ENCODE measurements around the gene IAH1. TPM values are rescaled to one million over a fixed set of nuclear protein-coding genes. Genes with fewer than 3 reads are reported as not detected.

The IAH1 gene
- total and polyA plus RNA-seq, 9 of the 15 experiments (the other 6 are each of a cell fraction or from before 2014, with no cell fraction given): 0.04 to 19.3 (median 0.36) TPM; not detected in 3

GRCh38 chr2:9428965-9429577 lies 45.3 kb upstream of the IAH1 start:
- Histone ChIP-seq H3K9me1 (ENCODE audit: control insufficient read depth, insufficient read depth, low read length) (no peaks in the 10 kb centered on the region), H3K9ac (ENCODE audit: insufficient read depth in 1 of 2, low read depth in 2 of 2, low read length in 2 of 2) (no peak overlapping the region)

More at GRCh38 chr2:9428965-9429577, 45.3 kb upstream of the IAH1 start:
- no peaks in the 10 kb centered on the region for H4K20me1 ChIP-seq (replicated peaks; ENCODE audit: control insufficient read depth, insufficient read depth, low read length)
- H3K36me3 ChIP-seq (ENCODE audit: control insufficient read depth, insufficient read depth, low read length): peaks cover 69% of the 10 kb centered on the region
- FAIRE-seq (no peak), DNase-seq (ENCODE audit: extremely low read depth in 1 of 4, low spot score in 3 of 4) (no peak), ATAC-seq (no peak)
- peaks cover 8 to 11% of the 10 kb centered on the region in 2 experiments; a peak in 4 of 5 replicates for H3K4me1 ChIP-seq (replicated peaks in 1 of 2; ENCODE audit: control insufficient read depth in 2 of 2, insufficient read depth in 2 of 2, low read length in 2 of 2)
- in situ Hi-C loops (cut with MboI): no loop called here
- ChIA-PET CTCF (ENCODE audit: low intra/inter-chr PET ratio) (no interaction called here), POLR2A (no interaction called here)
- intact Hi-C loops (cut with micrococcal nuclease): no loop called here
- H3K9me3 ChIP-seq (replicated peaks; ENCODE audit: control insufficient read depth, insufficient read depth, low read depth, low read length): no peaks in the 10 kb centered on the region
- H2AFZ ChIP-seq (ENCODE audit: low read depth, low read length): no peak overlapping the region
- no peak overlapping the region for H3K4me3 ChIP-seq
- no TSS peak for BruUV-seq (replicated peaks)
- peaks cover 28% of the 10 kb centered on the region for H3K79me2 ChIP-seq (ENCODE audit: control insufficient read depth, insufficient read depth, low read length)
- no peaks in the 10 kb centered on the region for H3K27me3 ChIP-seq (ENCODE audit: control insufficient read depth in 2 of 2, insufficient read depth in 2 of 2, low read length in 2 of 2)
- TF ChIP-seq CHD1 (IDR thresholded peaks at IDR 0.05; ENCODE audit: low read length) (no peak), NR0B1 (IDR thresholded peaks at IDR 0.05; ENCODE audit: partially characterized antibody) (no peak), RB1 (IDR thresholded peaks at IDR 0.05; ENCODE audit: low read depth) (no peak), YY1 (IDR thresholded peaks at IDR 0.05; ENCODE audit: borderline replicate concordance in 1 of 3, control insufficient read depth in 1 of 3, extremely low read depth in 1 of 3, insufficient read depth in 3 of 3, insufficient read length in 1 of 3, insufficient replicate concordance in 2 of 3, low read depth in 1 of 3, low read length in 2 of 3) (no peak), NR2F6 (CRISPR knock-in tag; IDR thresholded peaks at IDR 0.05) (no peak), NFRKB (IDR thresholded peaks at IDR 0.05; ENCODE audit: low read depth) (no peak), MIER1 (IDR thresholded peaks at IDR 0.05; ENCODE audit: low read depth) (no peak), ZNF324 (CRISPR knock-in tag; IDR thresholded peaks at IDR 0.05) (no peak), ETV1 (tag; conservative IDR thresholded peaks at IDR 0.05; ENCODE audit: low read depth) (no peak)
- no peak overlapping the region for H3K27ac ChIP-seq (ENCODE audit: extremely low read depth, low read depth, low read length)
- 96% methylated on average over 5 of the region's 5 CpGs for WGBS (ENCODE audit: insufficient coverage, low coverage, missing lambda C conversion rate)
- no peak overlapping the region for H3K4me2 ChIP-seq (ENCODE audit: insufficient read depth, low read length)

Data from K562 (cell line).